Skeletal muscle satellite cell (primary cell): ENCODE results near the gene SLC25A26.
"Not testable (repeated sequence)": the region's sequence is repeated elsewhere in the genome, so short reads cannot be mapped to it uniquely, and the experiment has no call there.

ENCODE experiments used
- H3K27me3 ChIP-seq: 2 replicates; pipeline ENCODE4 v1.7.0; 2013; ENCODE audit warnings: low read length; ENCODE audit not compliant: control insufficient read depth, insufficient read depth
- H3K36me3 ChIP-seq: 2 replicates; pipeline ENCODE4 v1.7.0; 2013; ENCODE audit warnings: mild to moderate bottlenecking, control low read depth, low read length; ENCODE audit not compliant: insufficient read depth
- H3K4me1 ChIP-seq: 2 replicates; pipeline ENCODE4 v1.7.0; 2013; ENCODE audit warnings: low read length; ENCODE audit not compliant: control insufficient read depth, insufficient read depth
- H3K4me2 ChIP-seq: 2 replicates; pipeline ENCODE4 v1.7.0; 2013; ENCODE audit warnings: mild to moderate bottlenecking, low read length
- H3K4me3 ChIP-seq: 2 replicates; pipeline ENCODE4 v1.7.0; 2013; ENCODE audit warnings: low read length
- H3K9ac ChIP-seq: 2 replicates; pipeline ENCODE4 v1.7.0; 2013; ENCODE audit warnings: mild to moderate bottlenecking, low read depth, low read length, moderate library complexity
- H3K9me3 ChIP-seq: replicated peaks from 2 replicates; pipeline ENCODE4 v1.7.0; 2013; ENCODE audit warnings: mild to moderate bottlenecking, control low read depth, low read length

The SLC25A26 gene

DNA sequence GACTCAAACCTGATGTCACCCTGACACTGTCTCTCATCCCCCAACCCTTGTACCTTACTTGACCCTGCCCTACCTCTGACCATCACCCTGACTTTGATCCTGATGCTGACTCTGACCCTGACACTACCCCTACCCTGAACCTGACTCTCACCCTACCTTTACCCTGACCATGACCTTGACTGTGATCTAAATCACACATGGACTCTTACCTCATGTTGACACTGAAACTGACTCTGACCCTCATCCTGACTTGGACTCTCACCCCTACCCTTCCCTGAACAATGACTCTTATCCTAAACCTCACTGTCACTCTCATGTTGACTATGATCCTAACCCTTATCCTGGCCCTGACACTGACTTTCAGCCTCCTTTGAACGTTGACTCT, 21.7 kb upstream of the SLC25A26 start:
- Histone ChIP-seq H3K27me3 (peaks cover 34% of the 10 kb centered on the region), H3K4me2 (no peak overlapping the region), H3K9ac (no peak overlapping the region), H3K4me3 (no peak overlapping the region), H3K9me3 (no peaks in the 10 kb centered on the region), H3K36me3 (no peaks in the 10 kb centered on the region), H3K4me1 (peaks cover 4% of the 10 kb centered on the region)

DNA sequence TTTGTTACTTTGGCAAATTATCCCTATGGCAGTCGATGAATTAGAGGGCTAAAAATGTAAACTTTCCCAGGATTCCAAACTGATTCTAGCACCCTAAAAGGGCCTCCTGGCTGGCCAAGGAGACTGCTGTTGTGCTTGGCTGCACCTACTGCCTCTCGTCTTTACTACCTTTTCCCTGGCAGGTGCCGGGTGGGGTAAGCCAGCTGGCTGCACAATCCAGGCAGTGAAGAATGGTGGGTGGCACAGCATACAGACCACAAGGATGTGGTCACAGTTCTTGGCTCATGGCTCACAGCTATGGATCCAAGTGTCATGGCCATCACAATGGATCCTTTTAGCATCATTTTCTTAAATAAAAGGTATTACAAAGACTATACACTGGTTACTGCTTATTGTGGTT, 20.7 kb upstream of the SLC25A26 start:
- Histone ChIP-seq H3K4me1 (peaks cover 2% of the 10 kb centered on the region), H3K27me3 (peaks cover 33% of the 10 kb centered on the region), H3K4me3 (no peak overlapping the region), H3K4me2 (no peak overlapping the region), H3K36me3 (no peaks in the 10 kb centered on the region), H3K9me3 (no peaks in the 10 kb centered on the region), H3K9ac (no peak overlapping the region)

DNA sequence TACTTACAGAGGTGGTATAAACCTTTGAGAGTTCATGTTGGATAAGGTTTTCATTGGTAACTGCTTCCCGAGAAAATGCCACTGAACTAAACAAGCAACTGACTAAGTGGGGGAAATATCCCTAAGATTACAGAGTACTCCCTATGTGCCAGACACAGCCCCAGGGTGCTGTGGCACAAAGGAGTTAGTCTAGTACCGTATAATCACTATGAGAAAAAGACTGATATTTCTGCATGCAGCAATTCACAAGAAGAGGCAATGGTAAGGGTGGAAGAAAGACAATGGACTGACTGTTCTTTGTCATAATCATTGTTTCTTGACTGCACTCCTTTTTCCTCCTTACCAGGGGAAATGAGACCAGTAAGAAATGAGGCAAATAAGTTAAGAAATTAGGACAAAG, 20.0 kb upstream of the SLC25A26 start:
- peaks cover 30% of the 10 kb centered on the region for H3K27me3 ChIP-seq
- no peaks in the 10 kb centered on the region for H3K36me3 ChIP-seq
- H3K9ac ChIP-seq, result no peak overlapping the region
- H3K4me3 ChIP-seq, result no peak overlapping the region
- H3K4me2 ChIP-seq, result no peak overlapping the region
- H3K9me3 ChIP-seq, result no peaks in the 10 kb centered on the region
- no peaks in the 10 kb centered on the region for H3K4me1 ChIP-seq

DNA sequence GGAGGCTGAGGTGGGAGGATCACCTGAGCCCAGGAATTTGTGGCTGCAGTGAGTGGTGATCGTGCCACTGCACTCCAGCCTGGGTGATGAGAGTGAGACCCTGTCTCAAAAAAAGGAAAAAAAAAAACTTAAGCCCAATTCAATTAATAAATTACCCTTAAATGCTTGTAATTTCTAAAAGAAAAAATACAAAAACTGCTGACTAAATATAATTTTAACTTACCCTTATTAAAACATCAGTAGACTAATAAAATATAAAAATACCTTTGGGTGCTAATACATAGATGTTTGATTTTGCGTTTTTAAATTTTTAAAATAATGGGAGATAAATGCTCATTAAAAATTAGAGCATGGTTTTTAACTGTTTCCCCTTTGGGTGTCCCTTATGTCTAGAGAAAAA, 17.5 kb upstream of the SLC25A26 start:
- Histone ChIP-seq H3K4me3 (no peak overlapping the region), H3K4me2 (no peak overlapping the region), H3K36me3 (no peaks in the 10 kb centered on the region), H3K27me3 (peaks cover 34% of the 10 kb centered on the region), H3K9ac (no peak overlapping the region), H3K9me3 (no peaks in the 10 kb centered on the region), H3K4me1 (no peaks in the 10 kb centered on the region)

DNA sequence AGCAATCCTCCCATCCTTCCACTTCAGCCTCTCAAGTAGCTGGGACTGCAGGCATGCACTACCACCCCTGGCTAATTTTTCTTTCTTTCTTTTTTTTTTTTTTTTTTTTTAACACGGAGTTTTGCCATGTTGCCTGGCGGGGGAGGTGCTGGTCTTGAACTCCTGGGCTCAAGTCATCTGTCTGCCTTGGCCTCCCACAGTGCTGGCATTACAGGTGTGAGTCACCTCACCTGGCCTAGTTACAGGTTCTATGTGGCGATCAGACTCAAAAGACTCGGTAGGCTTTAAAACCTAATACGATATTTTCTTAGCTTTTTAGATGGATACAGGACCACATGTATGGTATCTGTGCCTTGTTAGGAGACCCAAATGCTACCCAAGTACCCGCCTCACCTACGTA, 14.0 kb upstream of the SLC25A26 start:
- peaks cover 25% of the 10 kb centered on the region for H3K27me3 ChIP-seq
- H3K4me1 ChIP-seq, result no peaks in the 10 kb centered on the region
- no peak overlapping the region for H3K4me2 ChIP-seq
- no peaks in the 10 kb centered on the region for H3K9me3 ChIP-seq
- no peaks in the 10 kb centered on the region for H3K36me3 ChIP-seq
- no peak overlapping the region for H3K4me3 ChIP-seq
- H3K9ac ChIP-seq, result no peak overlapping the region

DNA sequence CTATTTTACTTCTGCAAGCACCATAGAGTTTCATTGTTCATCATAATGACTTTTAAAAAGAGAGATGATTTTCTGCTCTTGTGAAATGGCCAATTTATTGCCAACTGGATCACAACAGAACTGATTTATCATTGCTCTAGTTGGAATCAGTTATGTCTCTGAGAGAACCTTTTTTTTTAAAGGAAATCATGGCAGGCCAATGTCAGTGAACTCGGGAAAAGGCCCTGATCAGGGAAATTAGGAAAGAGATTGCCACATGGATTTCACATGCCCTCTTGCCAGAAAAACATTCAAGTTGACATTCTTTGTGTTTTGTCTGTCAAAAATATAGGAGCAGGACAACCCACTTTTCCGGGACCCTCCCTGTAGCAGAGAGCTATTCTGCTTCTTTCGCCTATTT, 12.6 kb upstream of the SLC25A26 start:
- no peak overlapping the region for H3K4me2 ChIP-seq
- H3K9me3 ChIP-seq, result no peaks in the 10 kb centered on the region
- peaks cover 20% of the 10 kb centered on the region for H3K27me3 ChIP-seq
- no peak overlapping the region for H3K4me3 ChIP-seq
- H3K9ac ChIP-seq, result no peak overlapping the region
- no peaks in the 10 kb centered on the region for H3K4me1 ChIP-seq
- H3K36me3 ChIP-seq, result no peaks in the 10 kb centered on the region

DNA sequence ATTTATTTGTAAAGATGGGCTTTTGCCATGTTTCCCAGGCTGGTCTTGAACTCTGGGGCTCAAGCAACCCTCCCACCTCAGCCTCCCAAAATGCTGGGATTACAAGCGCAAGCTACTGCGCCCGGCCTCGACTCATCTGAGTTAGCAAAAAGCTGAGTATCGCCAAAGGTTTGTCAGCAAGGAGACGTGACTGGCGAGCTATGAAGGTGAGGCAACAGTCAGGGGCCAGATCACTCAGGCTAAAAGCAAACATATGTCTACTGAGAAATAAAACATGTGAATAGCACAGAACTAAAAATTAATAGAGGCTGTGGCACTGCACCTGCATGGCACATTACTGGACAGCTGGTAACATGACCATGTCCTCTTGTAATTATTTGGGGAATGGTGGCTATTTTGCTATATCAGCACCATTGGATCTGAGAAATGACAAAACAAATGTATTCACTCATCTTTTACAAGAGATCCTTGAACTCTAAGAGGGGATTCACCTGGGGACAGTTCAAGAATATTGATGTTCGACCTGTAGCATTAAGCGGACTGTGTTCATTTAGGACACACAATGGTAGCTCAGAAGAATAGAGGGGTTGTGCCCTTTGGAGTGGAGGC, 10.0 kb upstream of the SLC25A26 start:
- Histone ChIP-seq H3K36me3 (no peaks in the 10 kb centered on the region), H3K4me3 (no peak overlapping the region), H3K4me1 (no peaks in the 10 kb centered on the region), H3K9ac (no peak overlapping the region), H3K4me2 (no peak overlapping the region), H3K27me3 (peaks cover 6% of the 10 kb centered on the region), H3K9me3 (no peaks in the 10 kb centered on the region)

DNA sequence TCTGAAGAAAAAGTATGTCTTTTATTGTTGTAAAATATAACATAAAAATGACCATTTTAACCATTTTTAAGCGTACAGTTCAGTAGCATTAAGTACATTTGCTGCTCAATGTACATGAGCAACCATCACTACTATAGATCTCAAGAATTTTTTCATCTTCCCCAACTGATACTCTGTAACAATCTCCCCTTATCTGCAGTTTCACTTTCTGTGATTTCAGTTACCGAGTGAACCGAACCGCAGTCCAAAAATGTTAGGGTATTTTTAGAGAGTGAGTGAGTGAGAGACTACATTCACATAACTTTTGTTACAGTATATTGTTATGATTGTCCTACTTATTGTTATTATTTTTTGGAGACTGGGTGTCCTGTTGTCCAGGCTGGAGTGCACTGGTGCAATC, 9.0 kb upstream of the SLC25A26 start:
- no peaks in the 10 kb centered on the region for H3K36me3 ChIP-seq
- no peak overlapping the region for H3K4me3 ChIP-seq
- H3K27me3 ChIP-seq, result no peaks in the 10 kb centered on the region
- H3K4me1 ChIP-seq, result no peaks in the 10 kb centered on the region
- no peaks in the 10 kb centered on the region for H3K9me3 ChIP-seq
- H3K9ac ChIP-seq, result no peak overlapping the region
- no peak overlapping the region for H3K4me2 ChIP-seq

DNA sequence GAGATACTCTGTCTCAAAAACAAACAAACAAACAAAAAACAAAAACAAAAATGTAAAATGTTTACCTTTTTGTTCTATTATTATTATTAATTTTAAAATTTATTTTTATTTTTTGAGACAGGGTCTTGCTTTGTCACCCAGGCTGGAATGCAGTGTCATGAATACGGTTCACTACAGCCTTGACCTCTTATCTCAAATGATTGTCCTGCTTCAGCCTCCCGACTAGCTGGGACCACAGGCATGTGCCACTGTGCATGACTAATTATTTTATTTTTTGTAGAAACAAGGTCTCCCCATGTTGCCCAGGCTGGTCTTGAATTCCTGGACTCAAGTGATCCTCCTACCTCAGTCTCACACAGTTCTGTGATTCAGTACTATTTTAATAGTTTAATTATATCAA, 5.7 kb upstream of the SLC25A26 start:
- H3K9me3 ChIP-seq, result no peaks in the 10 kb centered on the region
- no peak overlapping the region for H3K9ac ChIP-seq
- no peak overlapping the region for H3K4me2 ChIP-seq
- peaks cover 3% of the 10 kb centered on the region for H3K27me3 ChIP-seq
- no peak overlapping the region for H3K4me3 ChIP-seq
- H3K4me1 ChIP-seq, result peaks cover 2% of the 10 kb centered on the region
- H3K36me3 ChIP-seq, result no peaks in the 10 kb centered on the region

DNA sequence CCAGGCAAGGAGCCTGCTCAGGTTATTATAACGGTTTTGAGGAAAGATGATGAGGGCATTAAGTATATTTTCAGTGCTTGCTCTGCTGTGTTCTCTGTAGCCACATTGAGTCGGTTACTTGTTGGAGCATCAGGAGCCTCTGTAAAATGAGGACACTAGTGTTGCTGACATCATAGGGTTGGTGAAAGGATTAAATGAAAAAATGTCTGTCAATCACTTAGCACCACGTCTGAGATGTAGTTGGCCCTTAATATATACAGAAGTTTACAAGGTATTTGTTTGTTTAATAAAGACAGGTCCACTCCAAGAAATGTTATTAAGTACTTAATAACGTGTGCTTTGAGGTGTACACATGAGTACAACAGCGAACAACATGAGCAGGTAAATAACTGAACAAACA, 735 bp upstream of the SLC25A26 start:
- Histone ChIP-seq H3K4me1 (peaks cover 8% of the 10 kb centered on the region), H3K4me2 (peak overlapping the region; percentile 80), H3K27me3 (peaks cover 3% of the 10 kb centered on the region), H3K36me3 (no peaks in the 10 kb centered on the region), H3K9me3 (no peaks in the 10 kb centered on the region), H3K4me3 (peak overlapping the region; percentile 88), H3K9ac (peak overlapping the region; percentile 86)

DNA sequence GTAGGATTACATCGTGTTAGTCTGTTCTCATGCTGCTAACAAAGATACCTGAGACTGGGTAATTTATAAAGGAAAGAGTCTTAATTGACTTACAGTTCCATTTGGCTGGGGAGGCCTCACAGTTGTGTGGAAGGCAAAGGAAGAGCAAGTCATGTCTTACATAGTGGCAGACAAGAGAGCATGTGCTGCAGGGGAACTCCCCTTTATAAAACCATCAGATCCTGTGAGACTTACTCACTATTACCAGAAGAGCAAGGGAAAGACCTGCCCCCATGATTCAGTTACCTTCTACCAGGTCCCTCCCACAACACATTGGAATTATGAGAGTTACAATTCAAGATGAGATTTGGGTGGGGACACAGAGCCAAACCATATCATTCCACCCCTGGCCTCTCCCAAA, 3.4 kb downstream of the SLC25A26 start:
- no peaks in the 10 kb centered on the region for H3K9me3 ChIP-seq

DNA sequence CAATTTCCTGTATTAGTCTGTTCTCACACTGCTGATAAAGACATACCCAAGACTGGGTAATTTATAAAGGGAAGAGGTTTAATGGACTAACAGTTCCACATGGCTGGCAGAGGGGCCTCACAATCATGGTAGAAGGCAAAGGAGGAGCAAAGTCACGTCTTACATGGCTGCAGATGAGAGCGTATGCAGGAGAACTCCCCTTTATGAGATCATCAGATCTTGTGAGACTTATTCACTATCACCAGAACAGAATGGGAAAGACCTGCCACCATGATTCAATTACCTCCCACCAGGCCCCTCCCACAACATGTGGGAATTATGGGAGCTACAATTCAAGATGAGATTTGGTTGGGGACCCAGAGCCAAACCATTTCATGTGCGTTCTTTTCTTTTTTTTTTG, 5.3 kb downstream of the SLC25A26 start:
- H3K27me3 ChIP-seq, H3K4me2 ChIP-seq, H3K4me1 ChIP-seq, H3K36me3 ChIP-seq, H3K4me3 ChIP-seq, H3K9me3 ChIP-seq, H3K9ac ChIP-seq: not testable (repeated sequence)

More for the DNA sequence above, 3.4 kb downstream of the SLC25A26 start:
- no peaks in the 10 kb centered on the region for H3K36me3 ChIP-seq
- no peak overlapping the region for H3K4me2 ChIP-seq
- peaks cover 8% of the 10 kb centered on the region for H3K4me1 ChIP-seq
- no peak overlapping the region for H3K9ac ChIP-seq
- H3K4me3 ChIP-seq, result no peak overlapping the region
- H3K27me3 ChIP-seq, result no peaks in the 10 kb centered on the region
